GM12892 (cell line): ENCODE measurements around the gene CGNL1.
A peak's percentile ranks its signal among the peaks of the same experiment; 100 is the strongest.

Experiments used
- DNase-seq: peaks from one replicate; pipeline ENCODE4 v3.0.0; 2011; ENCODE audit not compliant: insufficient read length
- FAIRE-seq: peaks from 2 replicates; lab custom pipeline; 2011; peaks lifted over from hg19 to GRCh38; lab: Jason Lieb, UNC
- POLR2A ChIP-seq: IDR thresholded peaks from 2 replicates; pipeline ENCODE4 v1.6.1; 2011; ENCODE audit warnings: low read depth, low read length, control low read depth
- POLR2AphosphoS5 ChIP-seq: IDR thresholded peaks from 2 replicates; pipeline ENCODE4 v1.6.1; 2011; ENCODE audit warnings: low read depth, low read length, control low read depth
- TAF1 ChIP-seq: IDR thresholded peaks from 2 replicates; pipeline ENCODE4 v1.6.1; 2011; ENCODE audit warnings: low read depth, mild to moderate bottlenecking, control low read depth, low read length, borderline replicate concordance

The CGNL1 gene

GRCh38 chr15:57496594-57496945 lies 120.3 kb downstream of the CGNL1 start:
- DNase-seq = no peak
- no peak for TF ChIP-seq POLR2A
- no peak for TF ChIP-seq TAF1
- no peak for TF ChIP-seq POLR2AphosphoS5
- FAIRE-seq = no peak

DNA sequence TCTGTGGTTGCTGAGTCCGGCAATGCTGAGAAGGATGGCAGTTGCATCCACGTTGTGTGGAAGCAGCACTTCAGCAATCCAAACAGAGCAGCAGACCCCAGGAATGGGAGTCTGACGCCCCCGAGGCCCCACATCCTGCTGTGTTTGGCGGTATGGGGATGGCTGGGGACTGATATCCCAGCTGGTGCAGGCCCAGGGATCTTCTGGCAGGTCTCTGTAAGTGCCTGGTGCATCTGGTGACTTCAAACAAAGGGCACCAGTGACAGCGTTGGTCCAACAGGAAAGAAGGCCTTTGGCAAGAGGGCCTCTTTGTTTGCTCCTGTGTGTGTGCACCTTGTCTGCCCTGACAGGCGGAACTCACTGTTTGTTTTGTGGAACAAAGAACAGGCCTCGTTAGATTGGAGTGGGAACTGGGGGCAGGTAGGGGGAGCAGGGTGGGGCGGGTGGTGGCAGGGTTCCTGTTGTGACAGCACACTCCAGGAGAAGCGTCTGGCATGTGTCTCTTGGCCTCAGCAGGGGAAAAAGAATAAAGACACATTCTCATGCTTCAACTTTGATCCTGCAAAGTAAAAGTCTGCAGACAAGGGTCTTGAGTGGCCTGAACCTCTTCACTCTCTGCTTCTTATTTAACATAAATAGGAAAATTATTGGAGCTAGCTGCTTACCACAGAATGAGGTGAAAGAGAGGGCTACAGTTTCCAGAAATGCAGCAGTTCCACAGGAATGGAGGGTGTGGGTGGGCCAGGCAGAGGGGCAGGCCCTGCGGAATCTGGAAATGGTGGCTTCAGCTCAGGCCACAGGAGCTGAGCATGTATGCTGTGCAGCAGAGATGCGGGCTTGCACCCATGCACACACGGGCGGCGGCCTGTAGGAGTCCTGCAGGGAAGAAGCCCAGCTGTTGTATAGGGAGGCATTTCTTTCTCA lies 120.9 kb downstream of the CGNL1 start:
- no peak for DNase-seq
- no peak for TF ChIP-seq POLR2A
- no peak for TF ChIP-seq TAF1
- FAIRE-seq = no peak

DNA sequence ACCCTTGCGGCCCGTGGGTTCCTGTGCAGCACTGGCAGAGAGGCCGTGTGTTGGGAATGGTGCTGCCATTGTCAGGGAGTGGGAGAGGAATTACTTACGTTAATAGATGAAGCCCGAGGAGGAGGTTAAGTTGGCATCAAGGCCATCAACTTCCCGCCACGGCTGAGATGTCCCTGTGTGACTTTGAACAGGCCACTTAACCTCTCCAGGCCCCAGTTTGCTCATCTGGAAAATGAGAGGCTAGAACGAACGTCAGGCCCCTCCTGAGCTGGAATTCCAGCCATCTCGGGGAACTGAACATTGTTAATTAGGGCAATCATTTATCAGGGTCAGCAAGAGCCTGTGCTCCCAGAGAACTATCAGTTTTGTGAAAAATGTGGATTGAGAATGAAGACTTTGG lies 124.0 kb downstream of the CGNL1 start:
- no peak for DNase-seq
- TF ChIP-seq POLR2AphosphoS5 (no peak), TAF1 (no peak), POLR2A (no peak)
- no peak for FAIRE-seq

DNA sequence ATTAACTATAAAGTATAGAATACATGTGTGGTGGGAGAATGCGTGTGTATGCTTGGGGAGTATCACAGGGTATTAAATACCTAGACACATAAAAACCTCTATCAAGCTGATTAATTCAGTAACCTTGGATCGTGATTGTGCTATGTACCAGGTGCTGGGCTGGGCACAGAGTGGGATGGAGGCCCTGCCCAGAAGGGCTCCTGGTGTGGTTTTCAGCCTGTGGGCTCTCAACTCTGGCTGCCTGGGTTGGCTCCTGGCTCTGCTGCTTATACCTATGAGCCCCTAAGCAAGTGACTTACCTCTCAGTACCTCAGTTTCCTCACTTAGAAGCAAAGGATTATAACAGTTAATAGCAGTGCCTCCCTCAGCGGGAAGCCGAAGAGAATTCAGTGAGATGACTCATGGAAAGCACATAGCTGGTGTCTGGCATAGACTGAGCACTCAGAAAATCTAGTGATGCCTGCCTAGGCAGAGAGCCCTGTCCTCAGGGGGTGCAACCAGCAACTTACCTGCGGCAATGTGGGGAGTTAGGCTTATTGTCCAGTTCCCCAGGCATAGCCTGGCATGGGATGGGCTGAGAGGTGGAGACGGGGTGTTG lies 124.8 kb downstream of the CGNL1 start:
- FAIRE-seq (no peak), DNase-seq (no peak)
- TF ChIP-seq TAF1 (no peak), POLR2A (no peak), POLR2AphosphoS5 (no peak)

- TF ChIP-seq TAF1 = no peak
- no peak for TF ChIP-seq POLR2AphosphoS5
- TF ChIP-seq POLR2A = no peak
- DNase-seq (no peak), FAIRE-seq (no peak)
Measured at GRCh38 chr15:57502116-57502515, 125.8 kb downstream of the CGNL1 start.

- DNase-seq = peak; percentile 18
Measured at GRCh38 chr15:57503051-57503702, 126.9 kb downstream of the CGNL1 start.

GRCh38 chr15:57503911-57504598 lies 127.8 kb downstream of the CGNL1 start:
- DNase-seq (no peak), FAIRE-seq (no peak)
- no peak for TF ChIP-seq TAF1
- no peak for TF ChIP-seq POLR2AphosphoS5
- no peak for TF ChIP-seq POLR2A

More at GRCh38 chr15:57503051-57503702, 126.9 kb downstream of the CGNL1 start:
- TF ChIP-seq POLR2A = no peak
- no peak for TF ChIP-seq POLR2AphosphoS5
- no peak for FAIRE-seq

- DNase-seq (no peak), FAIRE-seq (no peak)
- no peak for TF ChIP-seq POLR2A
- no peak for TF ChIP-seq TAF1
- TF ChIP-seq POLR2AphosphoS5 = no peak
Measured at GRCh38 chr15:57504599-57504940, 128.3 kb downstream of the CGNL1 start.

DNA sequence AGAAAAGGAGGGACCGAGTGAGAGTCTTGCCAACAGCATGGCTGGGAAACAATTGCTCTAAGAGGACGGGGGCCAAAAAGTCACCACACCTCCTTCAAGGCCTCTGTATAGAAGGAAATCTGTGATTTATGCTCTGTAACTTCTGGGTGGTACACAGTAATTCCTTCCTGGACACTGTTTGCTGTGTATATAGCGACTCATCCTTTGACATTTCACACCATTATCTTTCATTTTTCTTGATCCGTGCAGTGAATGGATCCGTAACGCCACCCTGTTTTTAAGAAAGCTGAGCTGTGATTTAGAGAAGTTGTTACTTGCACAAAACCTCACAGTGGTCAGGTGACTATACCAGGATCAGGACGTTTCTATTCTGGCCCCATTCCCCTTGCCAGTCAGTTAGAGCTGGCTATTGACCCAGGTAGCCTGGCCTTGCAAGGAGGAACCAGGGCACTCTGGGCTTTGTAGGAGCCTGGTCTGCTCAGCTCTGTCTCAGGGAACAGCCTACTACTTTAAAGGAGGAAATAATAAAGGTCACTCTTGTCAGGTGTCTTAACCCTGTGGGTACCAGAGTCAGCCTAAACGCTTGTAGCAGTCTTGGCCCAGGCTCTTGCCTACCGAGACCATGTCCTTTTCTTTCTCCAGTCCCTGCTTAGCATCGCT lies 128.9 kb downstream of the CGNL1 start:
- TF ChIP-seq POLR2AphosphoS5 (no peak), POLR2A (no peak), TAF1 (no peak)
- no peak for FAIRE-seq

DNA sequence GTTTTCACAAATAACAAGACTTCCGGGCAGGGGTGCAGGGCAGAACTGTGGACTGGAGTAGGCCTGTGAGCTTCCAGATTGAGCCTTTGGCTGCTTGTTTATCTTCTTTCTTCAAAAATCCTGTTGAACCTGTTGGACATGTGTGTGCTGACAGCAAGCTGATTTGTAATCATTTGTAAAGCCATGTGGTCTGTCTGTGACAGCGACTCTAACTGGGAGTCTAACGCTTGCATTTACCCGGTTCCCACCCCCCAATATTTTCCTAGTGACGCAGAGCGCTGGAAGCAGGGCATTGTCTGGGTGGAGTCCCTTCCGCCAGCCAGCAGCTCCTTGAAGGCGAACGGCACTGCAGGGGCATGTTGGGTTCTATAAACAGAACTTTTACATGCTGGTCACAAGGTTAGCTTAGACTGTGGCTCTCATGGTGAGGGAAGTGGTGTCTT lies 129.7 kb downstream of the CGNL1 start:
- no peak for FAIRE-seq
- TF ChIP-seq TAF1 (no peak), POLR2AphosphoS5 (no peak), POLR2A (no peak)
- no peak for DNase-seq

More for the DNA sequence above, 128.9 kb downstream of the CGNL1 start:
- no peak for DNase-seq

DNA sequence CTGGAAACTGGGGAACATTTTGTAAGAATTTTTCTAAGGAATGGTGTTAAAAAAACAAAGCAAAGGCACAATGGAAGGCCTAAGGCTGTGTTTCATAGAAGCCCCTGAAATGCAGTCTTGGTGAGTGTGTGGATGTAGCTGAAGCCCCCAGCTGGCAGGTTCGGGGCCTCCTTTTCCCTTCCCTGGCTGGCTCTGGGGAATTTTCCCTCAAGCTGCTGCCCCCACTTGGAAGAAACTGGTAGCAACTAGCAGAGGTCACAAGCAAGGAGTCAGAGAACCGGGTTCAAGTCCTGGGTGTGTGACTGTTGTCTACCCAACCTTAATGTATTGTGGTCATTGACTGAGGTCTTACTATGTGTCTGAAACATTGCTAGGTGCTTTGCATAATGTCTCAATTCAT lies 130.1 kb downstream of the CGNL1 start:
- TF ChIP-seq POLR2A = no peak
- TF ChIP-seq TAF1 = no peak
- TF ChIP-seq POLR2AphosphoS5 = no peak
- FAIRE-seq (no peak), DNase-seq (no peak)
